H9 (cell line): ENCODE data around the gene MYOD1. TPM values are rescaled to one million over a fixed set of nuclear protein-coding genes. Genes with fewer than 3 reads are reported as not detected.

Source experiments
- DNase-seq: peaks from one replicate; pipeline ENCODE4 v3.0.0-alpha.2; 2017
- H2AFZ ChIP-seq: one replicate; pipeline ENCODE4 v1.6.1; 2013; ENCODE audit warnings: mild to moderate bottlenecking, low read length, control low read depth, moderate library complexity
- H2AK5ac ChIP-seq: 2 replicates; pipeline ENCODE4 v1.6.1; 2013; ENCODE audit warnings: low read length, control low read depth, mixed read lengths; ENCODE audit not compliant: insufficient read length
- H2BK120ac ChIP-seq: one replicate; pipeline ENCODE4 v1.6.1; 2013; ENCODE audit warnings: low read depth, mild to moderate bottlenecking, low read length, control low read depth, inconsistent platforms; ENCODE audit not compliant: poor library complexity, severe bottlenecking
- H2BK12ac ChIP-seq: 2 replicates; pipeline ENCODE4 v1.6.1; 2013; ENCODE audit warnings: low read length, control low read depth, mixed read lengths, low read depth; ENCODE audit not compliant: insufficient read length
- H2BK15ac ChIP-seq: 2 replicates; pipeline ENCODE4 v1.6.1; 2013; ENCODE audit warnings: low read depth, low read length, control low read depth
- H2BK20ac ChIP-seq: one replicate; pipeline ENCODE4 v1.6.1; 2013; ENCODE audit warnings: low read depth, mild to moderate bottlenecking, low read length, control low read depth, inconsistent platforms; ENCODE audit not compliant: poor library complexity, severe bottlenecking
- H2BK5ac ChIP-seq: 2 replicates; pipeline ENCODE4 v1.6.1; 2013; ENCODE audit warnings: low read length, control low read depth, mixed read lengths; ENCODE audit not compliant: insufficient read length
- H3K14ac ChIP-seq: 2 replicates; pipeline ENCODE4 v1.6.1; 2013; ENCODE audit warnings: low read length, control low read depth; ENCODE audit not compliant: insufficient read depth
- H3K18ac ChIP-seq: 2 replicates; pipeline ENCODE4 v1.6.1; 2013; ENCODE audit warnings: low read depth, mild to moderate bottlenecking, mixed read lengths, low read length, control low read depth; ENCODE audit not compliant: insufficient read length
- H3K23ac ChIP-seq: 2 replicates; pipeline ENCODE4 v1.6.1; 2013; ENCODE audit warnings: low read length, control low read depth, mixed read lengths, low read depth; ENCODE audit not compliant: insufficient read length
- H3K23me2 ChIP-seq: 2 replicates; pipeline ENCODE4 v1.6.1; 2013; ENCODE audit warnings: low read depth, mild to moderate bottlenecking, mixed read lengths, low read length, control low read depth; ENCODE audit not compliant: insufficient read length, poor library complexity, severe bottlenecking
- H3K27ac ChIP-seq: 2 replicates; pipeline ENCODE4 v1.5.1; 2013; ENCODE audit warnings: low read length, control low read depth, mixed read lengths, low read depth; ENCODE audit not compliant: insufficient read length
- H3K27me3 ChIP-seq: 2 replicates; pipeline ENCODE4 v1.6.1; 2013; ENCODE audit warnings: low read length, control low read depth, inconsistent platforms; ENCODE audit not compliant: insufficient read depth
- H3K4ac ChIP-seq: 2 replicates; pipeline ENCODE4 v1.6.1; 2013; ENCODE audit warnings: low read depth, mild to moderate bottlenecking, control low read depth, inconsistent platforms, low read length, moderate library complexity
- H3K4me1 ChIP-seq: 2 replicates; pipeline ENCODE4 v1.6.1; 2013; ENCODE audit warnings: low read length, control low read depth, inconsistent platforms; ENCODE audit not compliant: insufficient read depth
- H3K4me2 ChIP-seq: 2 replicates; pipeline ENCODE4 v1.6.1; 2013; ENCODE audit warnings: low read length, control low read depth, mixed read lengths; ENCODE audit not compliant: insufficient read length, insufficient read depth
- H3K56ac ChIP-seq: 2 replicates; pipeline ENCODE4 v1.6.1; 2013; ENCODE audit warnings: low read depth, mild to moderate bottlenecking, mixed read lengths, low read length, control low read depth; ENCODE audit not compliant: insufficient read length
- H3K79me1 ChIP-seq: 2 replicates; pipeline ENCODE4 v1.6.1; 2013; ENCODE audit warnings: low read depth, mild to moderate bottlenecking, moderate library complexity, low read length, control low read depth, inconsistent platforms; ENCODE audit not compliant: insufficient read depth, poor library complexity, severe bottlenecking
- H3K79me2 ChIP-seq: 2 replicates; pipeline ENCODE4 v1.6.1; 2013; ENCODE audit warnings: low read length, control low read depth, inconsistent platforms; ENCODE audit not compliant: insufficient read depth
- H3K9ac ChIP-seq: 2 replicates; pipeline ENCODE4 v1.6.1; 2013; ENCODE audit warnings: low read length, control low read depth, mixed read lengths; ENCODE audit not compliant: insufficient read length; ENCODE audit errors: extremely low read depth
- H3K9me3 ChIP-seq: one replicate; pipeline ENCODE4 v1.6.1; 2013; ENCODE audit warnings: low read depth, low read length, inconsistent platforms; ENCODE audit not compliant: control insufficient read depth
- H3T11ph ChIP-seq: one replicate; pipeline ENCODE4 v1.6.1; 2013; ENCODE audit warnings: mild to moderate bottlenecking, low read length, control low read depth, inconsistent platforms
- H4K20me1 ChIP-seq: one replicate; pipeline ENCODE4 v1.6.1; 2013; ENCODE audit not compliant: control insufficient read depth, insufficient read length, insufficient read depth
- H4K5ac ChIP-seq: 2 replicates; pipeline ENCODE4 v1.6.1; 2013; ENCODE audit warnings: low read depth, mild to moderate bottlenecking, mixed read lengths, low read length, control low read depth; ENCODE audit not compliant: insufficient read length
- H4K8ac ChIP-seq: replicated peaks from 2 replicates; pipeline ENCODE4 v1.6.1; 2013; ENCODE audit warnings: low read length, control low read depth, mixed read lengths, low read depth; ENCODE audit not compliant: insufficient read length
- H4K91ac ChIP-seq: 2 replicates; pipeline ENCODE4 v1.6.1; 2013; ENCODE audit warnings: low read depth, mild to moderate bottlenecking, moderate library complexity, mixed read lengths, low read length, control low read depth; ENCODE audit not compliant: insufficient read length
- H3K27ac Mint-ChIP-seq, 3 experiments: 2 replicates in 2 of 3; 3 replicates in 1 of 3; pipeline ENCODE4 v1.8.0; 2020 to 2021; ENCODE audit warnings: mixed read lengths in 3 of 3, mild to moderate bottlenecking in 1 of 3, moderate library complexity in 1 of 3
- H3K27me3 Mint-ChIP-seq: 2 replicates; pipeline ENCODE4 v1.8.0; 2021; ENCODE audit warnings: low read depth, mild to moderate bottlenecking, moderate library complexity, mixed read lengths
- H3K36me3 Mint-ChIP-seq, 3 experiments: 2 replicates in 2 of 3; 3 replicates in 1 of 3; pipeline ENCODE4 v1.8.0; 2020 to 2021; ENCODE audit warnings: low read depth in 3 of 3, mixed read lengths in 3 of 3; ENCODE audit not compliant: insufficient read depth in 1 of 3
- H3K4me1 Mint-ChIP-seq, 2 experiments: 2 replicates each; pipeline ENCODE4 v1.8.0; 2020; ENCODE audit warnings: mixed read lengths in 2 of 2
- H3K4me3 Mint-ChIP-seq, 2 experiments: 2 replicates in 1 of 2; 3 replicates in 1 of 2; pipeline ENCODE4 v1.8.0; 2020 to 2021; ENCODE audit warnings: mild to moderate bottlenecking in 2 of 2, mixed read lengths in 2 of 2, moderate library complexity in 1 of 2
- H3K9me3 Mint-ChIP-seq, 2 experiments: 2 replicates in 1 of 2; 3 replicates in 1 of 2; pipeline ENCODE4 v1.8.0; 2020; ENCODE audit warnings: mild to moderate bottlenecking in 2 of 2, mixed read lengths in 2 of 2, moderate library complexity in 1 of 2
- WGBS: extraction: QIAGEN DNeasy Blood & Tissue Kit; methylation state at CpG from one replicate; pipeline ENCODE4 v1.1.7; 2013; ENCODE audit warnings: missing lambda C conversion rate, low lambda C conversion rate, mixed read lengths; ENCODE audit not compliant: insufficient read length; ENCODE audit errors: extremely low coverage; 5-methylcytosine and 5-hydroxymethylcytosine counted together
- total RNA-seq: library from RNA; stranded (reverse); gene quantifications from 2 replicates; pipeline ENCODE4 v1.2.1, GENCODE V29; 2021
- TF ChIP-seq, protein P1 (sequence below): fragments of 200-600 bp; sonication (generic); conservative IDR thresholded peaks from 3 replicates; pipeline ENCODE4 v1.8.0; 2021; ENCODE audit warnings: antibody characterized with exemption, mild to moderate bottlenecking

The MYOD1 gene
- total RNA-seq, 1 experiment from 2014 or later, result not detected

DNA sequence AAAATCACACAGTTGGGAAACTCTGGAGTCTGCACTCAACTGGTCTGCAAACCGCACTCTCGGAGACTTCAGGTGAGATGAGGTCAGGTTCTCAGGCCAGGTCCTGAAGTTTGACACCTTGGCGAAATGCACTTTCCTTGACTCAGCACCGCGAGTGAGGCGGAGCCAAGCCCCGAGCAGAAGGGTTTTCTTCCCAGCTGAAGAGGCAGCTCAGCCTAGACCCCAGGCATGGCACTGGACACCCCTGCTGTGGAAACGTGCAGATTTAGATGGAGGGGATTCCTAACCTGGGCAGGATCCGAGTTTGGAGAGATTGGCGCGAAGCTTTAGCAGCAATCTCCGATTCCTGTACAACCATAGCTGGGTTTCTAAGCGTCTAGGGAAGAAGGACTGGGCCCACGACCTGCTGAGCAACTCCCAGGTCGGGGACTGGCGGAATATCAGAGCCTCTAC, 835 bp upstream of the MYOD1 start:
- peak overlapping the region; percentile 57 to 80 for H3K4me3 Mint-ChIP-seq
- no peak overlapping the region for H3T11ph ChIP-seq
- H2BK12ac ChIP-seq, result no peak overlapping the region
- H3K27ac Mint-ChIP-seq, result no peak overlapping the region
- DNase-seq, result no peak
- H3K79me1 ChIP-seq, result no peaks in the 10 kb centered on the region
- TF ChIP-seq, protein P1, sequence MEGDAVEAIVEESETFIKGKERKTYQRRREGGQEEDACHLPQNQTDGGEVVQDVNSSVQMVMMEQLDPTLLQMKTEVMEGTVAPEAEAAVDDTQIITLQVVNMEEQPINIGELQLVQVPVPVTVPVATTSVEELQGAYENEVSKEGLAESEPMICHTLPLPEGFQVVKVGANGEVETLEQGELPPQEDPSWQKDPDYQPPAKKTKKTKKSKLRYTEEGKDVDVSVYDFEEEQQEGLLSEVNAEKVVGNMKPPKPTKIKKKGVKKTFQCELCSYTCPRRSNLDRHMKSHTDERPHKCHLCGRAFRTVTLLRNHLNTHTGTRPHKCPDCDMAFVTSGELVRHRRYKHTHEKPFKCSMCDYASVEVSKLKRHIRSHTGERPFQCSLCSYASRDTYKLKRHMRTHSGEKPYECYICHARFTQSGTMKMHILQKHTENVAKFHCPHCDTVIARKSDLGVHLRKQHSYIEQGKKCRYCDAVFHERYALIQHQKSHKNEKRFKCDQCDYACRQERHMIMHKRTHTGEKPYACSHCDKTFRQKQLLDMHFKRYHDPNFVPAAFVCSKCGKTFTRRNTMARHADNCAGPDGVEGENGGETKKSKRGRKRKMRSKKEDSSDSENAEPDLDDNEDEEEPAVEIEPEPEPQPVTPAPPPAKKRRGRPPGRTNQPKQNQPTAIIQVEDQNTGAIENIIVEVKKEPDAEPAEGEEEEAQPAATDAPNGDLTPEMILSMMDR, result no peak
- no peaks in the 10 kb centered on the region for H3K36me3 Mint-ChIP-seq
- no peaks in the 10 kb centered on the region for H3K79me2 ChIP-seq
- no peak overlapping the region for H3K56ac ChIP-seq
- H2AK5ac ChIP-seq, result no peak overlapping the region
- peaks cover 0 to 3% of the 10 kb centered on the region in 2 experiments; a peak in 1 of 5 replicates for H3K9me3 Mint-ChIP-seq
- no peaks in the 10 kb centered on the region for H4K20me1 ChIP-seq
- no peak overlapping the region for H4K91ac ChIP-seq
- no peak overlapping the region for H2BK15ac ChIP-seq
- H3K23ac ChIP-seq, result no peak overlapping the region
- peaks cover 13 to 23% of the 10 kb centered on the region in 2 experiments for H3K4me1 Mint-ChIP-seq
- no peaks in the 10 kb centered on the region for H3K9me3 ChIP-seq
- H3K27ac ChIP-seq, result no peak overlapping the region
- no peak overlapping the region for H2BK20ac ChIP-seq
- peaks cover 68% of the 10 kb centered on the region for H3K27me3 ChIP-seq
- peaks cover 11% of the 10 kb centered on the region for H3K23me2 ChIP-seq
- H2BK5ac ChIP-seq, result no peak overlapping the region
- no peak overlapping the region for H3K4ac ChIP-seq
- no peak overlapping the region for H4K8ac ChIP-seq
- H3K4me2 ChIP-seq, result peak overlapping the region; percentile 68
- H2BK120ac ChIP-seq, result no peak overlapping the region
- no peak overlapping the region for H3K18ac ChIP-seq
- no CpG with 5 or more reads among the region's 16 CpGs for WGBS
- H2AFZ ChIP-seq, result no peak overlapping the region
- H3K27me3 Mint-ChIP-seq, result no peaks in the 10 kb centered on the region; the same call in none of the 2 replicates
- H4K5ac ChIP-seq, result no peak overlapping the region
- no peak overlapping the region; the same call in 1 of the 2 replicates for H3K14ac ChIP-seq
- no peaks in the 10 kb centered on the region for H3K4me1 ChIP-seq
- no peak overlapping the region for H3K9ac ChIP-seq
